HG02678 (cell line): ENCODE results near the gene VPS37B.
"Not testable (repeated sequence)": the region's sequence is repeated elsewhere in the genome, so short reads cannot be mapped to it uniquely, and the experiment has no call there.

Experiments used
- ATAC-seq: cut with Tn5 transposase; IDR thresholded peaks from one replicate; pipeline ENCODE4 v1.9.1; 2021; ENCODE audit warnings: mild to moderate bottlenecking, moderate library complexity; ENCODE audit not compliant: unreplicated experiment

The VPS37B gene

GRCh38 chr12:122884860-122885259 is 11.1 kb downstream of the VPS37B start:
- no peak for ATAC-seq

- no peak for ATAC-seq
Measured at GRCh38 chr12:122884091-122884826, 11.7 kb downstream of the VPS37B start.

- ATAC-seq = no peak
Measured at GRCh38 chr12:122882908-122883558, 12.9 kb downstream of the VPS37B start.

GRCh38 chr12:122880668-122881067 is 15.3 kb downstream of the VPS37B start:
- no peak for ATAC-seq

GRCh38 chr12:122880155-122880667 is 15.7 kb downstream of the VPS37B start:
- ATAC-seq = no peak

- ATAC-seq = no peak
Measured at GRCh38 chr12:122878780-122879612, 16.9 kb downstream of the VPS37B start.

- no peak for ATAC-seq
Measured at GRCh38 chr12:122876731-122877130, 19.2 kb downstream of the VPS37B start.

- not testable (repeated sequence) for ATAC-seq
Measured at GRCh38 chr12:122876281-122876680, 19.6 kb downstream of the VPS37B start.

- ATAC-seq = peak; percentile 65
Measured at GRCh38 chr12:122875590-122876220, 20.2 kb downstream of the VPS37B start.

- ATAC-seq = no peak
Measured at GRCh38 chr12:122874081-122874480, 21.8 kb downstream of the VPS37B start.

GRCh38 chr12:122873540-122873939 is 22.4 kb downstream of the VPS37B start:
- no peak for ATAC-seq

- no peak for ATAC-seq
Measured at GRCh38 chr12:122872815-122873361, 23.0 kb downstream of the VPS37B start.

GRCh38 chr12:122871851-122872780 is 23.8 kb downstream of the VPS37B start:
- peak; percentile 33 for ATAC-seq

GRCh38 chr12:122870867-122871664 is 24.9 kb downstream of the VPS37B start:
- ATAC-seq = no peak

- ATAC-seq = no peak
Measured at GRCh38 chr12:122870163-122870842, 25.6 kb downstream of the VPS37B start.

- no peak for ATAC-seq
Measured at GRCh38 chr12:122869207-122869973, 26.5 kb downstream of the VPS37B start.

- ATAC-seq = no peak
Measured at GRCh38 chr12:122868471-122869177, 27.3 kb downstream of the VPS37B start.
